ENCODE measurements around the gene ADAM8.

- TF ChIP-seq SPI1 (IDR thresholded peaks at IDR 0.05; ENCODE audit: borderline replicate concordance, low read depth) = no peak
- TF ChIP-seq CTCF (IDR thresholded peaks at IDR 0.05; ENCODE audit: insufficient read depth, low read length) = no peak
Measured at GRCh38 chr10:133258066-133258817, 18.4 kb downstream of the ADAM8 start.

Data from HL-60 (cell line).